ENCODE data around the gene ARHGAP27.
A peak's percentile ranks its signal among the peaks of the same experiment; 100 is the strongest.
"Not testable (repeated sequence)": the region's sequence is repeated elsewhere in the genome, so short reads cannot be mapped to it uniquely, and the experiment has no call there.

Gene ARHGAP27

DNA sequence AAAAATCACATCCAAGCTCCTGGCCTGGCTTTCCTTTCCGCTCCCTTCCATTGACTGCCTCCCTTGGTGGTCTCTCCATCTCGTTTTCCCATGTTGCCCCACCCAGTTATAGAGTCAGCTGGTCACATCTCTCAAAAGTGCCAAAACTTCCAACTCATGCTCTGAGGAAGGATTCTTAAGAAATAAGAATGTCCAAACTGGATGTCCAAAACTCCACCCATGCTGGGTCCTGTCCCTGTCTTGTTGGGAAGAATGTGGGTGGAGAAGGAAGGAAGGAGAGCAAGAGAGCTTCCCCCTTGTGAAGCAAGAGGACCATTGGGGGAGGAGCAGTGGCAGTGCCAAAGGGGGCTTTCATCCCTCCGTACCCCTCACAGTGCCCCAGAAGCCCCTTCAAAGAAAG, 71.2 kb downstream of the ARHGAP27 start:
- DNase-seq (ENCODE audit: low read depth): no peak

- no peak for DNase-seq (ENCODE audit: low read depth)
Measured at GRCh38 chr17:45357364-45357997, 75.2 kb downstream of the ARHGAP27 start.

GRCh38 chr17:45355087-45355486, 77.6 kb downstream of the ARHGAP27 start:
- no peak for DNase-seq (ENCODE audit: low read depth)

DNA sequence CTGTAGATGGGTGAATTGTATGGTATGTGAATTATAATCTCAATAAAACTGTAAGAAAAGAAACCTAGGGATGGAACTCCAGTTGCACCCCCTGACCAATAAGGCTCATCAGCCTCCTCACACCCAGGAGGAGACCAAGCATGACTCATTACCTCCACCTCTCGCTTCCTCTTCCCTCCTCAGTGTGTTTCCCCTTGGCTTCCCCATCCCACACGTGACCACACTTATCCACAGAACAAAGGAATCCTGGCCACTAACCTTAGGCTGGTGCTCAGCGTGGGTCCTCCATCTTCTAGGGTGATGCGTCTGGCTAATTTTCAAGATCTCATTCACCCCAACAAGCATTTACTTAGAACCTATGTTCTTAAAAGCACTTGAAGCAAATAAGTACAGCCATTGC, 79.6 kb downstream of the ARHGAP27 start:
- no peak for DNase-seq (ENCODE audit: low read depth)

DNA sequence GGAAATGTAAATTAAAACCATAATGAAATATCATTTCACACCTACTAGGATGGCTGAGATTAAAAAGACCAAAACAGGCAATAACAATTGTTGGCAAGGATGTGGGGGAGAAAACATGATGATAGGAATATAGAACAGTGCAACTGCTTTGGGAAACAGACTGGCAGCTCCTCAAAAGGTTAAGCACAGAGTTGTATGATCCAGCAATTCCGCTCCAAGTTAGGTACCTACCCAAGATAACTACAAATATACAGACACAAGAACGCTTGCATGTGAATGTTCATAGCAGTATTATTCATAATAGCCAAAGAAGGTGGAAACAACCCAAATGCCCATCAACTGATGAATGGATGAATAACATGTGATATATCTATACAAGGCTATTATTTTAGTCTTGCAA, 80.8 kb downstream of the ARHGAP27 start:
- DNase-seq (ENCODE audit: low read depth): no peak

DNA sequence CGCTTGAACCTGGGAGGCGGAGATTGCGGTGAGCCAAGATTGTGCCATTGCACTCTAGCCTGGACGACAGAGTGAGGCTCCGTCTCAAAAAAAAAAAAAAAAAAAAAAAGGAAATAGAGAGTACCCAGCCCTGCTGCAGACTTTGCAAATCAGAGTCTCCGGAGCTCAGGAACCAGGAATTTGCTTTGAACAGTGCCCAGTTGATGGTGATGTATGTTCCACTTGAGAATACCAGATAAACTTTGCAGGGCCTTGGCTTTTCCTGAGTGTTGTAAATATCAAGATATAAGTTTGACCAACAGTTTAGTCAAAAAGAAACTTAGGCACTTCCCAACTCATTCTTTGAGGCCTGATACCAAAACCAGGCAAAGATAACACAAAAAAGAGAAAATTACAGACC, 85.2 kb downstream of the ARHGAP27 start:
- peak; percentile 45 for DNase-seq (ENCODE audit: low read depth)

DNA sequence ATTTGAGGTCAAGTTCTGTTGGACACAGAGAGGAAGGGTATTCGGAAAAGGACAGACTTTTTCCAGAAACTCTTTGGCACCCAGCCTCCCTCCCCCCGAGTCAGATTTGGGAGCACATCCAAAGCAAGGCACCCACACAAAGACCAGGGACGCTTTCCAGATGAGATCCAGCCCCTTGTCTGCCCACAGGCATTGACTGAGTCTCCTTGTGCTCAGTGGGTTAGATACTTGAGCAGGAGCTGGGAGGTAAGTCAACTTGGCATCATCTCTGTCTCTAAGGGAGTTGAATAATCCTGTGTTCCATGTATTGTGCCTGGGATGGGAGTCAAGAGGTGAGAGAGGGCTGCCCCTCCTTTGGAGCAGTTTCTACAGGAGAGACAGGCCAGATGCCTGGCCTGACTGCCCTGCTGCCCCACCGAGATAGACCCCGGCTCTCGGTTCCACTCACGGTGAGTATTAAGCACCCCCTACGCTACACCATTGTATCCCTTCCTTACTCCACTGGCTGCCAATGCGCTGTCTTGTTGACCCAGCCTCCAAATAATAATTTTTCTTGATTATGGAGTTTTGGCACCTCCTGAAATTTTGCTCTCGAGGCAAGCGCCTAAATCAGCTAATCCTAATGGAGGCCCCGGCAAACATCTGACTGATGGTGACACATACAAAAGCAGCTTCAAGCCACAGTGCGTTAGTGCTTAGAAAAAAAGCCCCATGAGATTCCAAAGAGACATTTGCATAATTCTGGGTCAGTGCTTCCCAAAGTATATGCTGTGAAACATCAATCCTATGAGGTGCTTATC, 86.3 kb downstream of the ARHGAP27 start:
- DNase-seq (ENCODE audit: low read depth): peak; percentile 18

- DNase-seq (ENCODE audit: low read depth): peak; percentile 94
Measured at GRCh38 chr17:45345554-45346215, 87.0 kb downstream of the ARHGAP27 start.

GRCh38 chr17:45345246-45345553, 87.5 kb downstream of the ARHGAP27 start:
- no peak for DNase-seq (ENCODE audit: low read depth)

DNA sequence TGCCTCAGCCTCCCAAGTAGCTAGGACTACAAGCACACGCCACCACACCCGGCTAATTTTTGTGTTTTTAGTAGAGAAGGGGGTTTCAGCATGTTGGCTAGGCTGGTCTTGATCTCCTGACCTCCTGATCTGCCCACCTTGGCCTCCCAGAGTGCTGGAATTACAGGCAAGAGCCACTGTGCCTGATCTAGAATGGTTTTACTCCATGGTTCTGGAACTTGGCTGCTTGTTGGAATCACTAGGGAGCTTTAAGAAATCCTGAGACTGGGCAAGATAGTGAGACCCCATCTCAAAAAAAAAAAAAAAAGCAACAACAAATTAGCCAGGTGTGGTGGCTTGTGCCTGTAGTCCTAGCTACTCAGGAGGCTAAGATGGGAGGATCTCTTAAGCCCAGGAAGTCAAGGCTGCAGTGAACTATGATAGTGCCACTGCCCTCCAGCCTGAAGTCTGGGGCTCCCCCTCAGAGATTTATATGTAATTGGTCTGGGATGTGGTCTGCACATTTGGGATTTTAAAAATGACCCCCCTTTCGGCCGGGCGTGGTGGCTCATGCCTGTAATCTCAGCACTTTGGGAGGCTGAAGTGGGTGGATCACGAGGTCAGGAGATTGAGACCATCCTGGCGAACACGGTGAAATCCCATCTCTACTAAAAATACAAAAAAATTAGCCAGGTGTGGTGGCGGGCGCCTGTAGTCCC, 88.6 kb downstream of the ARHGAP27 start:
- not testable (repeated sequence) for DNase-seq (ENCODE audit: low read depth)
